ENCODE results near the gene FRMD4B.

- TF ChIP-seq POLR2AphosphoS5 (IDR thresholded peaks at IDR 0.05; ENCODE audit: borderline replicate concordance, low read depth, low read length) (no peak), EZH2 (IDR thresholded peaks at IDR 0.05) (no peak)
Measured at GRCh38 chr3:69219101-69219708, 166.7 kb downstream of the FRMD4B start.

Data from SK-N-MC (cell line).